Prostate gland (tissue), 2 donors: ENCODE data around the gene PLA2G4A. TPM values are rescaled to one million over a fixed set of nuclear protein-coding genes. Genes with fewer than 3 reads are reported as not detected.

Experiments used
- DNase-seq: peaks from one replicate; pipeline ENCODE4 v3.0.0-alpha.2; 2019; ENCODE audit warnings: low spot score
- H3K27ac ChIP-seq, 2 donors: fragments of 200-600 bp; sonication (generic); 2 replicates each; pipeline ENCODE4 v1.5.1; 2017 to 2019
- H3K27me3 ChIP-seq: fragments of 200-600 bp; sonication (generic); replicated peaks from 2 replicates; pipeline ENCODE4 v1.5.1; 2019; ENCODE audit not compliant: insufficient read depth
- H3K36me3 ChIP-seq, 2 donors: fragments of 200-600 bp; sonication (generic); 1 replicate in 1 of 2; 2 replicates in 1 of 2; pipeline versions ENCODE4 v1.5.1 to v1.8.1; 2017 to 2019
- H3K4me1 ChIP-seq: fragments of 200-600 bp; sonication (generic); replicated peaks from 2 replicates; pipeline ENCODE4 v1.5.1; 2019
- H3K4me3 ChIP-seq, 2 donors: fragments of 200-600 bp; sonication (generic); 2 replicates each; pipeline ENCODE4 v1.5.1; 2017 to 2019
- H3K9me3 ChIP-seq: fragments of 200-600 bp; sonication (generic); 2 replicates; pipeline ENCODE4 v1.5.1; 2017
- CTCF ChIP-seq, 4 experiments: fragments of 200-600 bp in 2 of 4; fragments of 450-650 bp in 2 of 4; sonication (generic) in 2 of 4; IDR thresholded peaks; 1 replicate in 3 of 4; 2 replicates in 1 of 4; pipeline ENCODE4 v1.5.1; 2016 to 2019; ENCODE audit warnings: antibody characterized with exemption in 4 of 4, mild to moderate bottlenecking in 2 of 4, moderate library complexity in 2 of 4
- POLR2A ChIP-seq: fragments of 450-650 bp; IDR thresholded peaks from one replicate; pipeline ENCODE4 v1.6.1; 2016; ENCODE audit warnings: antibody characterized with exemption, mild to moderate bottlenecking
- POLR2AphosphoS5 ChIP-seq: sonication (generic); formaldehyde crosslinking; IDR thresholded peaks from one replicate; pipeline ENCODE4 v1.6.1; 2017; ENCODE audit warnings: antibody characterized with exemption
- WGBS: methylation state at CpG from one replicate; pipeline ENCODE4 v1.1.5; 2018; 5-methylcytosine and 5-hydroxymethylcytosine counted together
- intact Hi-C: fragments of 100-400 bp; cut with DNase I; formaldehyde crosslinking; loops from one replicate; pipeline ENCODE4 v1.14.2; 2022
- total RNA-seq, 2 donors: library from RNA; depleted of rRNA; stranded (reverse); fragments of >200 nt; gene quantifications; one replicate each; pipeline ENCODE4 v1.1.0, GENCODE V29; 2016

Gene PLA2G4A
- total RNA-seq, 2 donors from 2014 or later, result 6.1 to 8.8 TPM

DNA sequence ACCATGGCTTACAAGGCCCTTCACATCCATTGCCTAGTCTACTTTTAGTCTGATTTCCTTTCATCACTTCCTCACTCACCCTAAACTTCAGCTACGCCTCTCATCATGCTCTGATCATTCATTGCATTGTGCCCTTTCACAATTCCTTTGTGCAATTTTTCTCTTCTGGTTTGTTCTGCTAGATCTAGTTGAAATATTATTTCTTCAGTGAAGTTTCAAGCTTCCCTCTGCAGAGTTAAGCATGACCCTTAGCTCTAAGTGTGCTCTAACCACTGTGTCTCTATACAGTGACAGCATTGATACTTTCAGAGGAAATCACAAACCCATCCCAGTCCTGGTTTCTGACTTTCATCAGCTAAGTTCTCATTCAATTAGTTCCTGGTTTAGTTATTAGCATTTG, 166.1 kb downstream of the PLA2G4A start:
- H3K9me3 ChIP-seq, result no peaks in the 10 kb centered on the region
- intact Hi-C loops, result no loop called here
- no peaks in the 10 kb centered on the region for H3K4me1 ChIP-seq
- no peaks in the 10 kb centered on the region for H3K36me3 ChIP-seq
- H3K4me3 ChIP-seq, result no peak overlapping the region
- WGBS, result 79% methylated on average over 1 of the region's 1 CpG
- DNase-seq, result no peak
- no peaks in the 10 kb centered on the region for H3K27me3 ChIP-seq
- TF ChIP-seq POLR2A (no peak), POLR2AphosphoS5 (no peak), CTCF (IDR thresholded peaks at IDR 0.05) (no peak)
- H3K27ac ChIP-seq, result no peak overlapping the region

- Histone ChIP-seq H3K36me3 (no peaks in the 10 kb centered on the region), H3K27ac (no peak overlapping the region), H3K4me3 (no peak overlapping the region), H3K9me3 (no peaks in the 10 kb centered on the region), H3K27me3 (no peaks in the 10 kb centered on the region), H3K4me1 (no peaks in the 10 kb centered on the region)
- no peak for DNase-seq
- TF ChIP-seq CTCF (IDR thresholded peaks at IDR 0.05), result no peak
- TF ChIP-seq POLR2AphosphoS5, result no peak
- TF ChIP-seq POLR2A, result no peak
- intact Hi-C loops, result no loop called here
- WGBS, result 88% methylated on average over 1 of the region's 1 CpG
Measured at GRCh38 chr1:186996816-186997215, 168.1 kb downstream of the PLA2G4A start.

DNA sequence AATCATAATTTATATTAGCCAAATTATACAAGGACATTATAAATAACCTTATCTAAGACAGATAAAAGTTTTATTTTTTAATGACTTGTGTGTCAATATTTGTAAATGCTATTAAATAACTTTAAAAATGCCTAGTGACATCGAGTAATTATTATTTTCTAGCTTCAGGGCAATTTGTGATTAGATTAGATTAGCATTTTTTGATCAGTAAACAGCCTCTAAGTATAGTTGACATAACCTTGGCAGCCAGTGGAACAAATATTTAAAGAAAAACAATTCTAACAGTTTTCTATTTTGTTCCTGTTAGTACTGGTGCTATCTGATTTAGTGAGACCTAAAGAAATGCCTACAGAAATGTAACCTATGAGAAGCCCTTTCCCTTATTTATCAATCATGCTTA, 169.1 kb downstream of the PLA2G4A start:
- intact Hi-C loops, result no loop called here
- no peaks in the 10 kb centered on the region for H3K9me3 ChIP-seq
- H3K27ac ChIP-seq, result no peak overlapping the region
- H3K27me3 ChIP-seq, result no peaks in the 10 kb centered on the region
- no peak for DNase-seq
- no peaks in the 10 kb centered on the region for H3K4me1 ChIP-seq
- no peak for TF ChIP-seq POLR2AphosphoS5
- no peak for TF ChIP-seq POLR2A
- no peak for TF ChIP-seq CTCF (IDR thresholded peaks at IDR 0.05)
- 20% methylated on average over 1 of the region's 1 CpG for WGBS
- no peaks in the 10 kb centered on the region for H3K36me3 ChIP-seq
- H3K4me3 ChIP-seq, result no peak overlapping the region

GRCh38 chr1:186999506-186999905, 170.8 kb downstream of the PLA2G4A start:
- no peak for TF ChIP-seq POLR2AphosphoS5
- TF ChIP-seq CTCF (IDR thresholded peaks at IDR 0.05), result no peak
- no peak for TF ChIP-seq POLR2A
- intact Hi-C loops, result no loop called here
- whole genome bisulfite sequencing, result 89% methylated on average over 6 of the region's 6 CpGs
- H3K4me3 ChIP-seq, result no peak overlapping the region
- DNase-seq, result no peak
- H3K36me3 ChIP-seq, result no peaks in the 10 kb centered on the region
- no peaks in the 10 kb centered on the region for H3K4me1 ChIP-seq
- no peaks in the 10 kb centered on the region for H3K9me3 ChIP-seq
- H3K27me3 ChIP-seq, result no peaks in the 10 kb centered on the region
- no peak overlapping the region for H3K27ac ChIP-seq

DNA sequence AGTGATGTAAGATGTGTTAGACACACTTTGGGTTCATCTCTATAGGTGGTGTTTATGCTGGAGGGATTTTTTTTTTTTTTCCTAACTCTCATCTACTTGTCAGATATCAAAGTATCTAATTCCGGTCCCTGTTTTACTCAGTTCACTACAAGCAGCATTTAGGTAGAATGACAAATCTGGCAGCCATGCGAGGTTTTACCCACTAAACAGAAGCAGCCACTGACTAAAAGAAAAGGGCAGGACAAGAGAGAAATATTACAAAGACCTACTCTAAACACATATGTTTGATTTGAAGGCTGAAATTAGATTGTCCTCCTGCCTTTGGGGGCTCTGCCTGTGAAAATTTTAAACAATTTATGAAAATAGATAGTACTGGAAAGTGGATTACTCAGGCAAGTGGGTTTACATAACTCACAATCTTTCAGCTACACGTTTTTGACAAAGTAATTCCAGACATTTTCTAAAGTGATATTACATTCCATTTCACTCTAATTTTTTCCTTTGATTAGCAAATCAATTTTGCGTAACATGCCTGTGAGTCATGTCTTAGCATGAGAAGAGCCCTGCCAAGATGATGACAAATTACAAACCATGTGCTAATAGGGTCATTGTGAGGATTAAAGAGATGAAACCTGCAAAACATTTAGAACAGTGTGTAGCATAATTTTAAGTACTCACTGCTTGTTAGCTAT, 172.6 kb downstream of the PLA2G4A start:
- intact Hi-C loops, result no loop called here
- no peak overlapping the region for H3K27ac ChIP-seq
- DNase-seq, result no peak
- no peaks in the 10 kb centered on the region for H3K36me3 ChIP-seq
- H3K4me1 ChIP-seq, result no peaks in the 10 kb centered on the region
- no peak for TF ChIP-seq POLR2AphosphoS5
- no peak for TF ChIP-seq POLR2A
- TF ChIP-seq CTCF (IDR thresholded peaks at IDR 0.05), result no peak
- H3K9me3 ChIP-seq, result no peaks in the 10 kb centered on the region
- no peaks in the 10 kb centered on the region for H3K27me3 ChIP-seq
- WGBS, result 67% methylated on average over 4 of the region's 4 CpGs
- H3K4me3 ChIP-seq, result no peak overlapping the region
